DMS 273 (cell line): ENCODE data around the gene TNRC18.

Experiments used
- DNase-seq: peaks from one replicate; lab custom pipeline; 2025; ENCODE audit not compliant: unreplicated experiment; lab: John Stamatoyannopoulos, UW

TNRC18 gene

GRCh38 chr7:5352440-5353010 lies 71.1 kb downstream of the TNRC18 start:
- no peak for DNase-seq

- no peak for DNase-seq
These were observed 71.9 kb downstream of the TNRC18 start for GRCh38 chr7:5351507-5352265.

DNA sequence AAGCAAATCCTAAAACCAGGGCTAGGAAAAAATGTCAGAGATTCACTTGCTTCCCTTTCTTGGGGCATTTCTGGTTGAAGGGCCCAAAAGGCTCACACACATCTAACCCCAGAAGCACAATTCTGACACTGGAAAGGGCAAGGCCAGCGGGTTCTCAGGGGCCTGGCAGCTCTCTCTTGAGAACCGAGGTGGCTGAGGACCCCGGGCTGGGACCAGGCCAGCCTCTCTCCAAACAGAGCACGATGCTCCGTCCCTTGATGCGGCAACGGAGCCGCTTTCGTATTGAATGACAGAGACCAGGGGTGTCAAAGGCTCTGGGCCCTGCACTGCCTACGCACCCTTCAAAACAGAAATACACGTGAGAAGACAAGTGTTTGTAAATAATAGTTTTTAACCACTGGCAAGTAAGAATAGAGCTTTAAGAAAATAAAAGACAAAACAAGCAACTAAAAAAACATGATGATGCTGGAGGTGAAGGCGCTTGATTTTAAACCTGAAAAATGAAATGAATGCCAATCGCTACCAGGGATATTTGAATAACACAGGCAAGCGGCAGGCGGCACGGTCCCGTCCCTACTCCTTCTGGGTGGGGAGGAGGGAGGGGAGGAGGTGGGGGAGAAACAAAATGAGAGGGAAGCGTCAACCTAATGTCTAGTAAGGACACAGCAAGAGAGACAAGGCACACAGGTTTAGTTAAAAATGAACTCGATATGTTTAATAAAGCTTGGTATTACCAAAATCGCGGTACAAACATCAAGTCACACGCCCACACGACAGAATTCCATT lies 72.8 kb downstream of the TNRC18 start:
- DNase-seq: no peak

GRCh38 chr7:5350174-5350463 lies 73.5 kb downstream of the TNRC18 start:
- DNase-seq: no peak

DNA sequence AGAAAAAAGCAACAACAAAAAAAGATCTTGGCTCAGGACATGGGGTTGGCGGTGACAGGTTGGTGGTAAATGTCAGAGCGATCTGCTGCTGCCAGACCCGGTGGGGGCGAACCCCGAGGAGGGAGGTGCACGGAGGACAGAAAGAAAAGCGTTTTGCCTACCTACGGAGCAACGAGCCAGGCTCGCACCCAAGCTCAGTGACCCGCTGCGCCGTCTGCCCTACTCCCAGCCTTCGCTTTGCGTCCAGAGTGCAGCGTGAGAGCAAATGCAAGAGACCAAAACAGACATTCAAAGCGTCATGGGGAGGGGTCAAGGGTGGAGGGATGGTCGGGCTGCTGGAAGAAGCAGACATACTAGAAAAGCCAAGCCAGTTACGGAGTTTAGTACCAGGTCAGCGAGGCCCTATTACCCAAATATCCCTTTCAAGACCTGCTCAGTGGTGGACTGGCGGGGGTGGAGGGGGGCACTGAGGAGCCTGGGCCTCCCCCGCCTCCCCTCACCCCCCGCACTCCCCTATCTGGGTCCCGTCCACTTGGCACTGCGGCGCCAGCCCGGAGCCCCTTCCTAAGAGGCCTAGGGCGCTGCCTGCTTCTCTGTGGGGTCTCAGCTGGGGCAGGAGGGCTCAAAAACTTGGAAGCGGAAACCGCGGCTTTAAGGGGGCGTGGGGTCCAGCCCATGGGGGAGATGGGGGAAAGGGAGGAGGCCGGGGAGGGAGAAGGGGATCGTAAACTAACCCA lies 74.0 kb downstream of the TNRC18 start:
- no peak for DNase-seq

GRCh38 chr7:5349005-5349380 lies 74.6 kb downstream of the TNRC18 start:
- no peak for DNase-seq

- DNase-seq: no peak
These were observed 75.3 kb downstream of the TNRC18 start for GRCh38 chr7:5348134-5349004.

DNA sequence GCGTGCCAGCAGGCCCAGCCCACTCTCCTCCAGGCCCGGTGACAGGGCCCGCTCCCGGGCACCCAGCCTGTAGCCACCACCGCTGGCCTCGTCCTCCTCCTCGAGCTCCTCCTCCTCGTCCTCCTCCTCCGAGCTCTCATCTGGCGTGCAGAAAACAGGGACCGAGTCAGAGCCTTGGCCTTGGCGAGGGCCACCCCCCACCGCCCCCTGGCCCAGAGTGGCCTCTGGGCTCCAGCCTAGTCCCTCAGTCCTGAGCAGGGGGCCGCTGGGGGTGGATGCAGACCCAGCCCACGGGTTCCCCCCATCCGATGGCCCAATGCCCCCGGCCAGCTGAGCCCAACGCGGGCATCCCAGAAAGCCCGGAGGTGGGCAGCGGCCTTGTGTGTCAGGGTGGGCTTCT lies 78.0 kb downstream of the TNRC18 start:
- no peak for DNase-seq

DNA sequence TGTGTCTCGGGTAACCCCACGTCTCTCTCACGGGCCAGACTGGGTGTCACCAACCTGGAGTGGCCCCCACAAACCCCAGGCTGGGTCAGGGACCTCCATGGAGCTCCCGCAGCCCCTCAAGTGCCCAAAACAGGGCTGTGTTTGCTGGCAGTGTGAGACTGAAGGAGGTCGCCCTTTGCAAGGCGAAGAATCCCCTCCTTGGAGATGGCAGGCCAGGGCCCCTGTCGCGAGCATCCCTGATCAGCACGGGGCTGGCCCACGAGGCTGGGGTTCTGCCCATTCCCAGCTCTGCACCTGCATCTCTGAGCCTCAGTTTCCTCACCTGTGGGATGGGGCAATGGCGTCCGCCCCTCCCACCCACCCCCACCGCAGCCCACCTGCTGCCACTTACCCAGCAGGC lies 78.5 kb downstream of the TNRC18 start:
- DNase-seq: no peak

DNA sequence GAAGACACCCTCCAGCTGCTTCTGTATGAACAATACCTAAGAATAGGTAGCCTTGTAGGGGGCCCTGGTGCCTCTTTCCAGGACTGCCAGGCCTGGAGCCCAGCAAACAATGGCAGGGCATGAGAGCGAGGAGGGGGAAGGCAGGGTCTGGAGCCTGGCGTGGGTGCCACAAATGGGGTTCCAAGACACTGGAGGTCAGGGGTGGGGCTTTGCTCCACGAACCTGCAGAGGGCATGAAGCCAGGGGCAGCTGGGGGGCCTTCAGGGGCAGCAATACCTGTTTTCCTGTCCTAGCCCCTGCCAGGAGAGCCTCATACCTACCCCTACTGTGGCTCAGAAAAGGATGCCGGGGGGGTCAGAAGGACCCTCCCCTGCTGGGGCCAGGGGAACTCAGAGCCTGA lies 79.3 kb downstream of the TNRC18 start:
- no peak for DNase-seq

DNA sequence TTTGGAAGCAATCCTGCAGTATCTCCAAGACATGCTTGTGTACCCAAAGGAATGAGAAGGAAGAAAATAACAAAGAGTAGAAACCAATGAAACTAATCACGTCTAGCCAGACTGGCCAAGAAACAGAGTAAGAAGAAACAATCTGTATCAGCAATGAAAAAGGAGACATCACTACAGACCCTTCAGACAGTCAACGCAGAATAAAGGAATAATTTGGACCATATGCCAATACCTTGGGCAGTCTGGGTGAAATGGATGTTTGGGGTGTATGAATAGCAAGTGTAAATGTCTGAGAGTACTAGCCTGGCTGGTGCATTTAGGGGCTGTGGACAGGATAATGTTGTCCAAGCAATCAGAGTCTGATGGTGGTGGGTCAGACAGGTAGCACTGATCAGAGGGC lies 79.8 kb downstream of the TNRC18 start:
- DNase-seq: no peak

- DNase-seq: no peak
These were observed 81.0 kb downstream of the TNRC18 start for GRCh38 chr7:5342631-5343030.

DNA sequence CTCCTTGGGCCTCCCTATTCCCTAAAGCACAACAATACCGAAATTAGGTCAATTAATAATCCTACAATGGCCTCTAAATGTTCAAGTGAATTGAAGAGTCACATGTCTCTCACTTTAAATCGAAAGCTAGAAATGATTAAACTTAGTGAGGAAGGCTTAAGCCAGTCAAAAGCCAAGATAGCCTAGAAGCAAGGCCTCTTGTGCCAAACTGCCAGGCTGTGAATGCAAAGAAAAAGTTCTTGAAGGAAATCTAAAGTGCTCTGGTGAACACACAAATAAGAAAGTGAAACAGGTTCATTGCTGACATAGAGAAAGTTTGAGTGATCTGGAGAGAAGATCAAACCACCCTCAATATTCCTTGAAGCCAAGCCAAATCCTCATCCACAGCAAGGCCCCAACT lies 83.7 kb downstream of the TNRC18 start:
- no peak for DNase-seq

DNA sequence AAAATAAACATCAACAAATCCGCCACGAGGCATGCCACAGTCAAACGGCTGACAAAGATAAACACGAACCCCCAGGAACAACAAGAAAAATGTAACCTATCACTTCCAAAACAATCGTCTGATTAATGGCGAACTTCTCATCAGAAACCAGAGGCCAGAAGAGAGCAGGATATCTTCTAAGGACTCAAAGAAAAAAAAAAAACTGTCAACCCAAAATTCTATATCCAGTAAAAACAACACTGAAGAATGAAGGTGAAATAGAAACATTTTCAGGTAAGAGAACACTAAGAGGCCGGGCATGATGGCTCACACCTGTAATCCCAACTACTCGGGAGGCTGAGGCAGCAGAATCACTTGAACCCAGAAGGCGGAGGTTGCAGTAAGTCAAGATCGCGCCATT lies 86.6 kb downstream of the TNRC18 start:
- no peak for DNase-seq

- DNase-seq: no peak
These were observed 89.0 kb downstream of the TNRC18 start for GRCh38 chr7:5334671-5335070.

- DNase-seq: no peak
These were observed 90.3 kb downstream of the TNRC18 start for GRCh38 chr7:5333121-5334045.

DNA sequence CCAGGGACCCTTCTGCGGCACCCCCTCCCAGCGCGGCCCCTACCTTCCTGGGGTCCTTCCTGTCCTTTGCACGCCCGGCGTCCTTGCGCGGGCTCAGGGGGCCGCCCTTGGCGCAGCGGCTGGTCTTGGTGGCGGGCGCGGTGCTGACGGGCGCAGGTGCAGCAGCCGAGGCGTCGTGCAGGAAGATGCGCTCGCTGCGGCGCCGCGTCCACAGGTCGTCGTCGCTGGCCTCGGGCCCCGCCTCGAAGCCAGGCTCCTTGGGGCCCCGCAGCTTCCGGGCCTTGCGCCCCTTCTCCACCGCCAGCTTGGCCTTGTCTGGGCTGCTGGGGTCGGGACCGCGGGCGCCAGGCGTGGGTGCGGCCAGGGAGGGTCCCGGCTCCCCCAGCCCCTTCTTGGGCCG lies 91.1 kb downstream of the TNRC18 start:
- no peak for DNase-seq

DNA sequence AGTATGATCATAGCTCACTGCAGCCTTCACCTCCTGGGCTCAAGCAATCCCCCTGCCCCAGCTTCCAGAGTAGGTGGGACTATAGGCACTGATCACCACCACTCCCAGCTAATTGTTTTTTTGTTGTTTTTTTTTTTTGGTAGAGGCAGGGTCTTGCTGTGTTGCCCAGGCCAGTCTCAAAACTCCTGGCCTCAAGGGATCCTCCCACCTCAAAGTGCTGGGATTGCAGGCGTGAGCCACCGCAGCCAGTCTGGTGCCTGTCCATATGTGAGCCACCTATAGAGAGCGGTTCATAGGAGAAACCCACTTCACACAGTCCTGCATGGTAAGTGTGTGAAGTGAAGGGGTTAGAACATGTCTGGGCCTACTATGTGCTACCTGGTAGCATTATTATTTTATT lies 93.3 kb downstream of the TNRC18 start:
- no peak for DNase-seq

- no peak for DNase-seq
These were observed 98.7 kb downstream of the TNRC18 start for GRCh38 chr7:5324961-5325360.
